Activated CD4-positive, alpha-beta T cell treated with anti-CD3 and anti-CD28 coated beads for 48 hours (primary cell): Measurements from ENCODE around the gene SNX22.

Source experiments
- DNase-seq: peaks from one replicate; pipeline ENCODE4 v3.0.0-alpha.2; 2020

SNX22 gene

GRCh38 chr15:64157599-64158125 is 6.1 kb downstream of the SNX22 start:
- DNase-seq = no peak

DNA sequence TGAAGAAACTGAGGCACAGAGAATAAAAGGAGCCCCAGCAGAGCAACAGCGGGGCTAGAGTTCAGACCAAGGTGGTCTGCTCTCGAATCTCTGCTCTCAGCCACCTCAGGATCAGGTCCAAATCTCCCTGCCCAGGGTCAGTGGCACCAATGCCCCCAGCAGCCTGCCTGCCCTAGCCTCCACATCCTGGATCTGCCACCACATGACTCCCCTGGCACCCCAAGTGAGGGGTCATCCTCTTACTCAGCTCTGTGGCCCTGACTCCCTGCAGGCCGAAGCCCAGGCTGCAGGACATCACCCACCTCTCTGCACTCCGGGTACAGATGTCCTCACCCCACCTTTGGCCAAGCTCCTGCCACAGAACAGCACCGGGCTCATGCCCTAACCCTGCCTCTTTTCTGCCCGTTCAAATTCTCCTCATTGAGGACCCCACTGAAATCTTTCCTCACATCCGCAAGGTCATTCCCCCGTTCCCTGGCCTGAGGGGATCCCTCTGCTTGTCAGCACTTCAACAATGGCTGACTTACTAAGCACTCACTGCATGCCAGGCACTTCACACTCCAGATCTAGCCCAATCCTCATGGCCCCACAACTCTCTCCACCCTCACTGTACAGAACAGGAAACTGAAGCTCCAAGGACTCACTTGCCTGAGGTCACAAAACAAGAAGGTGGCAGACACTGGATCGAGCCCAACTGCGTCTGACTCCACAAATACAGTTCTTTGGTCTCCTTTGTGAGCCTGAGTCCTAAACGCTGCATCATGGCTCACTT is 7.0 kb downstream of the SNX22 start:
- no peak for DNase-seq

DNA sequence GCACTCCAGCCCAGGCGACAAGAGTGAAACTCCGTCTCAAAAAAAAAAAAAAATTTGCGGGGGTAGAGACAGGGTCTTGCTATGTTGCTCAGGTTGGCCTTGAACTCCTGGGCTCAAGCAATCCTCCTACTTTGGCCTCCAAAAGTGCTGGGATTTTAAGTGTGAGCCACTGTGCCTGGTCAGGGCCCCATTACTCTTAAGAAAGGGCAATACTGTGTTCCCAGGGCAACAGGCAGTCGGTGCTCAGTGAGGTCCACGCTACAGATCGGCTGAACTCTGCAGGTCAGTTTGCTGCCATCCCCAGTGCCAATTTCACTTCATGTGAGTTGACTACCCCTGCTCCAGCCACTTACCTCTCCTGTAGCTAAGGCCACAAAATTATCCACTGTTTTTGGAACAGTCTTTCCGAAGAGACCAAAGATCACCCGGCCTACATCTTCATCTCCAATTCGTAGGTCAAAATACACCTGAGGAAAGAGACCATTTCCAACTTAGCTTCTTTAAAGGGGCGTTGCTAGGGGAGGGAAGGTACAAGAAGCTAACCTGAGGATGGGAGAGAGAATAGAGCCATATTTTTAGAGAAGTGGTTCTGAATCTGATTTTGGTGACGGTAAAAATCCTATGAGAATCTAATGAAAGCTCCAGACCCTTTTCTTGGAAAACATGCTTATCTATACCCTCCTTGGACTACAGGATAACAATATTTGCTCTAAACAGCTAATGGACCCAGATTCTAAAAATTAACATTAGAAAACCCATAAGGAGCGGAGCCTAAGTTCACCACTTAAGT is 10.4 kb downstream of the SNX22 start:
- DNase-seq = no peak

- no peak for DNase-seq
Observed at GRCh38 chr15:64162478-64162868, 10.9 kb downstream of the SNX22 start.

GRCh38 chr15:64162869-64163658 is 11.5 kb downstream of the SNX22 start, which contains the start of gene PPIB:
PPIB (minus strand) TSS chr15:64163022; CDS start chr15:64162986, 36 bp downstream.
- peak; percentile 98 for DNase-seq

GRCh38 chr15:64163659-64164362 is 12.3 kb downstream of the SNX22 start:
- DNase-seq = no peak

DNA sequence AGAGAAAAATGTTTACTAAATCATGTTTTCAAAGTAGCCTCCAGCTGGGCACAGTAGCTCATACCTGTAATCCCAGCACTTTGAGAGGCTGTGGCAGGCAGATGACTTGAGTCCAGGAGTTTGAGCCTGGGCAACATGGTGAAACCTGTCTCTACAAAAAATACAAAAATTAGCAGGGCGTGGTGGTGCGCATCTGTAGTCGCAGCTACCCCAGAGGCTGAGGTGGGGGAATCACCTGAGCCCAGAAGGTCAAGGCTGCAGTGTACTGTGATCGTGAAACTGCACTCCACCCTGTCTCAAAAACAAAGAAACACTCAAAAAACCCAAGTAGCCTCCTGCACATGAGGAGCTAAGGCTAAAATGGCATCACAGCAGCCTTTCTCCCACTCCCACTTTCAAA is 12.9 kb downstream of the SNX22 start:
- DNase-seq = no peak

- DNase-seq = no peak
Observed at GRCh38 chr15:64166102-64166890, 14.8 kb downstream of the SNX22 start.

DNA sequence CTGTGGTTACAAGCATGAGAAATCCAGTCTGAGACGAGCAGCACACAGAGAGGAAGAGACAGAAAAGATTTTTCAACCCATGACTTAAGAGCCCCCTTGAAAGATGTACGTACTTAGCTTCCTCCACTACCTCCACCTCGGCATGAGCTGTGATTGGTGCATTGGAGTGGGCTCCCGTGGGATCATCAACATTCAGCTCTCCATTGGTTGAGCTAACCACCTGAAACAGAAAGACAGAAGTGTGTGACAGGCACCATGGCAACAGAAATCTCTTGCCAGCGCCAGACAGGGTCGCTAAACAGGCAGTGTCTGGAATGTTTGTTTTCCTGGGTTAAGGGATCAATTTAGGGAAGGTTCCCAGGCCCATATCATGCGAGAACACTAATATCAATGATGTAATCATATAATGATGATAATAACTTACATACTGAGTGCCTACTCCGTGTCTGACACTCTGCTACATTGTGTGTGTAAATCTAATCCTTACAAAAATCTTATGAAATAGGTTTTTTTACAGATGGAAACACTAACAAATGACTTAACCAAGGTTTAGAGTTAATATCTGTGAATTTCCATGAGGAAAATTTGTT is 28.8 kb downstream of the SNX22 start:
- DNase-seq = no peak

DNA sequence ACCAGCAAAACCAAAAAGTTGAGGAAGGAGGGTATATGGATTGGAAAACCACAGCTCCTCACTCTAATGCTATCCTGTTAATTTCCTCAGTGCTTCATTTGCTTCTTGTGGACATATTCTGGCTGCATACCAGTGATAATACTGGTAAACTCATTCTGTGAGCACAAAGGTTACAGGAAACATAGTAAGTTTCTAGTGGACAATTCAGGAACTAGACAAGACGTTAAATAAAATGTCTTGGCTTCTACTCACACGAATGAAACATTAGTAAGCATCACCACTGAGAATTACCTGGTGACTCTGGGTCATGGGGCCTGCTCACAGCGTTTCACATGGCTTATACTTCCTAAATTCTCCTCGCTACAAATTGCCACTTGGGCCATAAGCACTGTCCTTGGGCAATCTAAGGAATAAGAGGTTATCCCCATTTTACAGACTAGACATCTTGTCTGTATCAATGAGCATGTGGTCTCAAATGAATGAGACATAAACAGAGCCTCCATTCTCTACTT is 31.4 kb downstream of the SNX22 start:
- DNase-seq = no peak

GRCh38 chr15:64185146-64185911 is 33.8 kb downstream of the SNX22 start:
- no peak for DNase-seq

DNA sequence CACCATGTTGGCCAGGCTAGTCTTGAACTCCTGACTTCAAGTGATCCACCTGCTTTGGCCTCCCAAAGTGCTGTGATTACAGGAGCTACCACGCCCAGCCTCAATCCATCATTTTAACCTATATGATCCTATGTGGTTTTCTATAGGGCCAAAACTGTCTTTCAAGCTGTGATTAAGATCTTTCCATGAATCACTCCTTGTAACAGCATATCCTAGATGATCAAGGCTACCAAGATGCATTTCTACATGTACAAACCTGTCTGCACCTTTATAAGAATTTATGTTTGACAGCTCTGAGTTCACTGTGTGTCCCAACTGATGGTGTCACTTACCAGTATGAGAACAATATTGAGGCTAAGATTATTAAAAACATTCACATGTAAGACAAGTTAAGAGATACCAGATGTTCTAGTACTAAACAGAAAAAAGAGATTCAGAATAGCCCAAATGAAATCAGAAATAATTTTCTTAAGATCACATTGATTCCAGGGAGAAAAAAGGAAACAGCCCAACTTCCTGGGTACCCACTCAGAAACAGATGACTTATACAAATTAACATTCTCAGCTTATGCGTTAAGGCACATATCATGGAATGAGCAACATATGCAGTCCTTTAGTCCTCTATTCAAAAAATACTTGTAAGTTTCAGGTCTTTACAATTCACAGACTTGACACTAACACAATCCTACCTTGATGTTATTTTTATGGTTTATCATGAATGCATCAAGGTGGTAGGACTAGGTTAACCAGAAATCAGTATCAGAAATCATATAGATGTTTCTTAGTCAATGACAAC is 36.1 kb downstream of the SNX22 start:
- DNase-seq = no peak

- no peak for DNase-seq
Observed at GRCh38 chr15:64191971-64192830, 40.7 kb downstream of the SNX22 start.

GRCh38 chr15:64193971-64194370 is 42.4 kb downstream of the SNX22 start:
- DNase-seq = no peak

DNA sequence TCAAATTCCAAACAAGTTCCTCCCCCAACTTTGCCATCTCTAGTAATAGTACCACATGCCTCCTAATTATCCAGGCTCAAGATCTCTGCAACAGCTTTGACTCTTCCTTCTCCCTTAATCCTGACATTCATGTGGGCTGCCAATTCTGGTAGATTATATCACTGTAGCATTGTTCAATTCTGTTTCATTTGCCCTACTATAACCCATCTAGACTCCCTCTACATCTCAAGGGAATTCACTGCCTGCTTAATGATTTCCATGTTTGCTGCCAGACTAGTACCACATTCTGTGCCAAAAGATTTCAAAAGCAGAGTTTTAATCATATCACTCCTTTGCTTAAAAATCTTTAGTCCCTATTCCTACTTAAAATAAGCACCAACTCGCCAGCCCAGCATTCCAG is 45.9 kb downstream of the SNX22 start:
- no peak for DNase-seq

- DNase-seq = no peak
Observed at GRCh38 chr15:64205202-64205601, 53.7 kb downstream of the SNX22 start.
